ENCODE measurements around the gene SCP2.

- TF ChIP-seq POLR2A (IDR thresholded peaks at IDR 0.05) = no peak
- TF ChIP-seq, protein P1, sequence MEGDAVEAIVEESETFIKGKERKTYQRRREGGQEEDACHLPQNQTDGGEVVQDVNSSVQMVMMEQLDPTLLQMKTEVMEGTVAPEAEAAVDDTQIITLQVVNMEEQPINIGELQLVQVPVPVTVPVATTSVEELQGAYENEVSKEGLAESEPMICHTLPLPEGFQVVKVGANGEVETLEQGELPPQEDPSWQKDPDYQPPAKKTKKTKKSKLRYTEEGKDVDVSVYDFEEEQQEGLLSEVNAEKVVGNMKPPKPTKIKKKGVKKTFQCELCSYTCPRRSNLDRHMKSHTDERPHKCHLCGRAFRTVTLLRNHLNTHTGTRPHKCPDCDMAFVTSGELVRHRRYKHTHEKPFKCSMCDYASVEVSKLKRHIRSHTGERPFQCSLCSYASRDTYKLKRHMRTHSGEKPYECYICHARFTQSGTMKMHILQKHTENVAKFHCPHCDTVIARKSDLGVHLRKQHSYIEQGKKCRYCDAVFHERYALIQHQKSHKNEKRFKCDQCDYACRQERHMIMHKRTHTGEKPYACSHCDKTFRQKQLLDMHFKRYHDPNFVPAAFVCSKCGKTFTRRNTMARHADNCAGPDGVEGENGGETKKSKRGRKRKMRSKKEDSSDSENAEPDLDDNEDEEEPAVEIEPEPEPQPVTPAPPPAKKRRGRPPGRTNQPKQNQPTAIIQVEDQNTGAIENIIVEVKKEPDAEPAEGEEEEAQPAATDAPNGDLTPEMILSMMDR (IDR thresholded peaks at IDR 0.05) = no peak
These were observed 11.0 kb downstream of the SCP2 start for GRCh38 chr1:52938183-52938451.

Data from right lobe of liver (tissue), 4 donors.